NB4 (cell line): ENCODE measurements around the gene KCNJ11.
A peak's percentile ranks its signal among the peaks of the same experiment; 100 is the strongest.

Experiments used
- DNase-seq: peaks from one replicate; pipeline ENCODE4 v3.0.0; 2010; ENCODE audit warnings: low read depth
- H3K4me3 ChIP-seq: one replicate; pipeline ENCODE4 v1.5.1; 2011; ENCODE audit warnings: mild to moderate bottlenecking, low read depth, low read length, moderate library complexity
- CTCF ChIP-seq: IDR thresholded peaks from one replicate; pipeline ENCODE4 v1.5.1; 2012; ENCODE audit warnings: low read depth, low read length
- MAX ChIP-seq: IDR thresholded peaks from 2 replicates; pipeline ENCODE4 v1.6.1; 2011; ENCODE audit warnings: low read depth, low read length
- MYC ChIP-seq: IDR thresholded peaks from 2 replicates; pipeline ENCODE4 v1.6.1; 2011; ENCODE audit warnings: low read depth, low read length
- POLR2A ChIP-seq: IDR thresholded peaks from 2 replicates; pipeline ENCODE4 v1.6.1; 2011; ENCODE audit warnings: mild to moderate bottlenecking; ENCODE audit not compliant: insufficient read length; ENCODE audit errors: extremely low read depth

The KCNJ11 gene

GRCh38 chr11:17371614-17372013 lies 16.8 kb downstream of the KCNJ11 start:
- TF ChIP-seq CTCF (no peak), MYC (no peak), POLR2A (no peak), MAX (no peak)
- no peak overlapping the region for H3K4me3 ChIP-seq
- peak; percentile 59 for DNase-seq

GRCh38 chr11:17369684-17370243 lies 18.7 kb downstream of the KCNJ11 start:
- TF ChIP-seq POLR2A (no peak), MYC (no peak), MAX (no peak), CTCF (no peak)
- no peak overlapping the region for H3K4me3 ChIP-seq
- no peak for DNase-seq

- DNase-seq: no peak
- no peak overlapping the region for H3K4me3 ChIP-seq
- no peak for TF ChIP-seq MYC
- TF ChIP-seq CTCF: no peak
- TF ChIP-seq MAX: no peak
- no peak for TF ChIP-seq POLR2A
These were observed 19.4 kb downstream of the KCNJ11 start for GRCh38 chr11:17369094-17369493.

- TF ChIP-seq MAX: no peak
- no peak for TF ChIP-seq MYC
- no peak for TF ChIP-seq POLR2A
- TF ChIP-seq CTCF: no peak
- no peak overlapping the region for H3K4me3 ChIP-seq
- no peak for DNase-seq
These were observed 19.9 kb downstream of the KCNJ11 start for GRCh38 chr11:17368551-17368950.

- no peak for DNase-seq
- no peak for TF ChIP-seq MYC
- no peak overlapping the region for H3K4me3 ChIP-seq
These were observed 22.0 kb downstream of the KCNJ11 start for GRCh38 chr11:17366495-17366894.

- TF ChIP-seq POLR2A: no peak
- TF ChIP-seq MYC: 0 out of 2 replicates have a peak, but pooled peaks have one; percentile 24
- no peak for TF ChIP-seq MAX
- peak; percentile 63 for TF ChIP-seq CTCF
- peak; percentile 88 for DNase-seq
- peak overlapping the region; percentile 86 for H3K4me3 ChIP-seq
These were observed 33.9 kb downstream of the KCNJ11 start for GRCh38 chr11:17354601-17354991.
